Suppressor macrophage treated with lipopolysaccharide for 1 hour (primary cell): ENCODE measurements around the gene RHNO1.
"Not testable (repeated sequence)": the region's sequence is repeated elsewhere in the genome, so short reads cannot be mapped to it uniquely, and the experiment has no call there.

ENCODE experiments used
- DNase-seq, 3 donors: peaks; one replicate each; pipeline ENCODE4 v3.0.0-alpha.2; 2020 to 2022

The RHNO1 gene

DNA sequence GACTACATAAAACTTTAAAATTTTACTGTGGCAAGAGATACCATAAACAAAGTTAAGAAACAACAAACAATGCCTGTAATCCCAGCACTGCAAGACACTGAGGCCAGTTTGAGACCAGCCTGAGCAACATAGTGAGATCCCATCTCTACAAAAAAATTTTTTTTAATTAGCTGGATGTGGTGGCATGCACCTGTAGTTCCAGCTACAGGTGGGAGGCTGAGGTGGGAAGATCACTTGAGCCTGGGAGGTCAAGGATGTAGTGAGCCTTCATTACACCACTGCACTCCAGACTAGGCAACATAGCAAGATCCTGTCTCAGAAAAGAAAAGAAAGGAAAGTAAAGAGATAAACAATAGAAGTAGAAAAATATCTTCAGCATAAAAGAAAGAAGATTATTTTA is 16.9 kb upstream of the RHNO1 start:
- no peak for DNase-seq

DNA sequence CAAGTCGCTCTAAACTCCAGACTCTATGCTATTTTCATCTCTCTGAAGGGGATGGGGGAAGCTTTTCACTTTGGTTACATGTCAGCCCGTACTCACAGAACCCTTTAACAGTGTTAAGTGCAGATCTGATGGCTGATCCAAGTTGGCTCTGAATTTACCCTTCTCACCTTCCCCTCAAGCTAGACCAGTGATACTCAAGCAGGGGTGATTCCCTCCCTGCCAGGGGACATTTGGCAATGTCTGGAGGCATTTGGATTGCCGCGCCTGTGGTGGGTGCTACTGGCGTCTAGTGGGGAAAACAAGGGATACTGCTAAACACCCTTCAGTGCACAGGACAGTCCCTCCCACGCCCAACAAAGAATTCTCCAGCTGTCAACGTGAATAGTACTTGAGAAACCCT is 14.1 kb upstream of the RHNO1 start:
- DNase-seq = no peak

DNA sequence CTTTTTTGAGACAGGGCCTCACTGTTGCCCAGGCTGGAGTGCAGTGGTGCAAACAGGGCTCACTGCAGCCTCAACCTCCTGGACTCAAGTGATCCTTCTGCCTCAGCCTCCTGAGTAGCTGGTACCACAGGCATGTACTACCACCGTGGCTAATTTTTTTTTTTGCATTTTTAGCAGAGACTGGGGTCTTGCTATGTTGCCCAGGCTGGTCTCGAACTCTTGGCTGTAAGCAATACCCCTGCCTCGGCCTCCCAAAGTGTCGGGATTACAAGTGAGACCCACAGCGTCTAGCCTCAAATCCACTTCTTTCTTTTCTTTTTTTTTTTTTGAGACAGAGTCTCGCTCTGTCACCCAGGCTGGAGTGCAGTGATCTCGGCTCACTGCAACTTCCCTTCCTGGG is 13.6 kb upstream of the RHNO1 start:
- DNase-seq = not testable (repeated sequence)

DNA sequence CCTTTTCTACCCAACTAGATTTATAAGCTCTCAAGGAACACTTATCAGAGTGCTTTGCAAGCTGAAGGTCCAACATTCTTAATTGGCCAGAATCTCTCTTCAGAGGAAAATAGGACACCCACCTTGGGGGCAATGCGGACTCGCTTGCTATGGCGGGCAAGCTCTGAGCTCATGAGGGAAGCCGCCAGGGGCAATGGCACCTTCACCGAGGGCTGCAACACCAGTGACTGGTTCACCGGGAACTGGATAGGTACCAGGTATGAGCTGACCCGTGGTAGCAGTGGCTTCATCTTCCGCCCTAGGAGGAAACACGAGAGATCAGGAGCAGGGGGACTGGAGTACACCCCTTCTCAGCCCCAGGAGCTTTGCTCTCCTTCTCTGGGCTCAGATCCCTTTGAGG is 12.8 kb upstream of the RHNO1 start:
- DNase-seq = no peak

DNA sequence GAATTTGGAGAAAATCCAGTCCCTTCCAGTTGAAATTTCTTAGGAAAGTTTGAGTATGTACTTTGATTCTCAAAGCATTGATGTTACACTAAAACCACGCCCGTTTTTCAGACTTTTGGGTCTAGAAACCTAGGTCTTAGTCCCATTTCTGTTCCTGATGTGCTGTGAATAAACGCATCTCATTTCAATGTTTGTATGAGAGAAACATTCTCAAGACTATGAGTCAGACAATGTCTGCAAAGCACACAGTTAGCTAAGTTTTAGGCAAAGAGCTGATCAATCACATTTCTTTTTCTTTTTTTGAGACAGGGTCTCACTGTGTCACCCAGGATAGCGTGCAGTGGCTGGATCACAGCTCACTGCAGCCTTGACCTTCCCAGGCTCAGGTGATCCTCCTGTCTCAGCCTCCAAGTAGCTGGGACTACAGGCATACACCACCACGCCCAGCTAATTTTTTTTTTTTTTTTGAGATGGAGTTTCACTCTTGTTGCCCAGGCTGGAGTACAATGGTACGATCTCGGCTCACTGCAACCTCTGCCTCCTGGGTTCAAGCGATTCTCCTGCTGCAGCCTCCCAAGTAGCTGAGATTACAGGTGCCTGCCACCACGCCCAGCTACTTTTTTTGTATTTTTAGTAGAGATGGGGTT is 7.9 kb upstream of the RHNO1 start:
- DNase-seq = not testable (repeated sequence)

DNA sequence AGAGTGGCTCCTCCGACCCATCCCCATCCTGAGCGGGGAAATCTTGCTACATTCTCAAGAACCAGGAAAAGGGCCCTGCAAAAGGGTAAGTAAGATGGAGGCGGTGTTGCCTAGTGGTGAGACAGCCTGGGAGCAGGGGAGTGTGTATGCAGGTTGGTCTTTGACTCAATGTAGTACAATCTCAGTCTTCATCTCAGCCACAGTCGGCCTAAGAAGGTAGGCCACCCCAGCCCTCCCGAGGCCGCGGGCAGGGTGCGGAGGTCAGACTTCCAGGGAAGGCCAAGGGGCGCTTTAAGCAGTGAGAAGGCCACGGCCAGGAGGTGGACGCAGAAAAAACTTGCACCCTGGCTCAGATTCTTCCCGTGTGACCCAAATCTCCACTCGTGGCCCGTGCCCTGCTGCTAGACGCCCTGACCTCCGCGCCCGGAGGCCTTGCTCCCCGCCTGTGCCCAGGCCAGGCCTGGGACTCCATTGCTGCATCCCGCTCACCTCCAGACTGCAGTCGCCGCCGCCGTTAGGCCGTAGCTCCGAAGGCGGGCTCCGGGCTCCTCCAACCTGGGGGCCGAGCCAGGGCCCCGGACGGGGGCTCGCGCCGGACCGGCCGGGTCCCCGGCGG is 484 bp upstream of the RHNO1 start:
- DNase-seq = peak in 2 of 3 donors; percentile 5 to 24

DNA sequence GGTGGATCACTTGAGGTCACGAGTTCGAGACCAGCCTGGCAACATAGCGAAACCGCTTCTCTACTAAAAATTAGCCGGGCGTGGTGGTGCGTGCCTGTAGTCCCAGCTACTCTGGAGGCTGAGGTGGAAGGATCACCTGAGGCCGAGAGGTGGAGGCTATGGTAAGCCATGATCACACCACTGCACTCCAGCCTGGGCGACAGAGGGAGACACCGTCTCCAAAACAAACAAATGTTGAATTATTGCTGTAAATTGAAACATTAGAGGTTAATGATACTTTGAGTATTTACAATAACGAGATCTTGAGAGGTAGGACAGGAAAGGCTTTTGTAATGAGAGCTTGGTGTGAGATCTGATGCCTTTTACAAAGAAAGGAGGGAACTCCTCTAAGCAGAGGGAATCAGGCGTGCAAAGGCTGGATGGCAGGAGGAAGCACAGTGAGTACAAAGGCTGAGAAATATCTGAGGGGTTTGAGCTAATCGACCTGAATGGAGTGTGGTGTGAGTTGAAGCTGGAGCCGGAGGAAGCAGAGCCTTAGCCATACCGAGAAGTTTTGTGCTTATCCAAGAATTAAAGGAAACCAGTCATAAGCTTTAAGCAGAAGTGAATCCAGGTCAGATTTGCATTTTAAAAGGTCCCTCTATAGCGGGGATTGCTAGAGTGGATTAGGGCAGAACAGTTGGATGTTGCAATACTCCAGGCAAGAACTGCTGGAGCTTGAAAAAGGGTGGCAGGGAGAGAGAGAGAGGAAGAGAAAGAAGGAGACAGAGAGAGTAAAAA is 1.1 kb downstream of the RHNO1 start:
- DNase-seq = peak; percentile 81 to 93 (median 92)

DNA sequence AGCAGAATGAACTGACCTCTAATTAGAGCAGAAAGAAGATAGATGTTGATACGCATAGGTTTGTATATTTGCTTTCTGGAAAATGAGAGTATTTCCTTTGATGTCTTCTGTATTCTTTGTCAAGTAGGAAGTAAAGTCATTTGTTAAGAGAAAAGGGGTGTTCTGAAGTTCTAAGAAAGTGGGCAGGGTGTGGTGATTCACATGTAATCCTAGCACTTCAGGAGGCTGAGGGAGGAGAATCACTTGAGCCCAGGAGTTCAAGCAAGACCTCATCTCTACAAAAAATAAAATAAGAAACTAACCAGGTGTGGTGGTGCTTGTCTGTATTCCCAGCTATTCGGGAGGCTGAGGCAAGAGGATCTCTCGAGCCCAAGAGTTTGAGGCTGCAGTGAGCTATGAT is 2.8 kb downstream of the RHNO1 start:
- peak in 2 of 3 donors; percentile 11 to 20 for DNase-seq

DNA sequence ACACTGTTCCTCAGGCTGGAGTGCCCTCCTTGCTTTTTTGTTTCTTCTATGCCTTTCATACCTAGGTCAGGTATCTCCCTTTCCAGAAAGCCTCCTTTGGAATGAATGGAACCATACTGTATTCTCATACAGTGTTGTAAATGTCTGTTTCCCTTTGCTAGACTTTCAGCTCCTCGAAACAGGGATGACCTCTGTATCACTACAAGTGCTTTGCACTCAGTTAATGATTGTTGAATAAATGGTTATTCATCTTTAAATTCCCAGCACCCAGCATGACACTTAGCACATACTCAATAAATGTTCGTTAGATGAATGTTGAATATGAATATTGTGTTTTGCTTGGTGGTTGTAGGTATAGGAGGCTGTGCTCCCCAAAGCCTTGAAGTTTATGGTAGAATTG is 7.8 kb downstream of the RHNO1 start:
- DNase-seq = no peak

DNA sequence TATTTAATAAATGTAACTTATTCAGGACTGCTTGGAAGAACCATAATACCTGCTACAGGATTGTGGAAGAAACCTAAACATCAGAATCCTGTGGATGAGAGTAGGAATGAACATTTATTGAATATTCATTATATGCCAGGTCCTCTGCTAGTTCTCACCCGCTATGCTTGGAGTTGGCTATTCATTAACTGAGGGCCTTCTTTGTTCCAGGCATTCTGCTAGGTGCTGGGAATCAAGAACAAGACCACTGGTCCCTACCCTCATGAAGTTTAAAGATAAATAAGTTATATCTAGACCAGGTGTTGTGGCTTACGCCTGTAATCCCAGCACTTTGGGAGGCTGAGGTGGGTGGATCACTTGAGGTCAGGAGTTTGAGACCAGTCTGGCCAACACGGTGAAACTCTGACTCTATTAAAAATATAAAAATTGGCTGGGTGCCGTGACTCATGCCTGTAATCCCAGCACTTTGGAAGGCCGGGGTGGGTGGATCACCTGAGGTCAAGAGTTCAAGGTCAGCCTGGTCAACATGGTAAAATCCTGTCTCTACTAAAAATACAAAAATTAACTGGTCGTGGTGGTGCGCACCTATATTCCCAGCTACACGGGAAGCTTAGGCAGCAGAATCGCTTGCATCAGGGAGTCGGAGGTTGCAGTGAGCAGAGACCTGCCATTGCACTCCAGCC is 9.9 kb downstream of the RHNO1 start:
- no peak for DNase-seq

DNA sequence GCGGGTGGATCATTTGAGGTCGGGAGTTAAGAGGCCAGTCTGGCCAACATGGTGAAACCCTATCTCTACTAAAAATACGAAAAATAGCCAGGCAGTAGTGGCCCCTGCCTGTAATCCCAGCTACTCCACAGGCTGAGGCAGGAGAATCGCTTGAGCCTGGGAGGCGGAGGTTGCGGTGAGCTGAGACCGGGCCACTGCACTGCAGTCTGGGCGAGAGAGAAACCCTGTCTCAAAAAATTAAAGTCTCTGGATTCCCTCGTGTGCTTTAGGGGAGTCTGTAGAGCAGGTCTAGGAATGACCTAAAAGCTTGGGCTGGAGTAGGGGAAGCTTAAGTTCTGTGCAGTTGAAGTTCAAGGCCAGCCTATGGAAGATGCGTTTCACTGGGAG is 13.0 kb downstream of the RHNO1 start:
- no peak for DNase-seq

DNA sequence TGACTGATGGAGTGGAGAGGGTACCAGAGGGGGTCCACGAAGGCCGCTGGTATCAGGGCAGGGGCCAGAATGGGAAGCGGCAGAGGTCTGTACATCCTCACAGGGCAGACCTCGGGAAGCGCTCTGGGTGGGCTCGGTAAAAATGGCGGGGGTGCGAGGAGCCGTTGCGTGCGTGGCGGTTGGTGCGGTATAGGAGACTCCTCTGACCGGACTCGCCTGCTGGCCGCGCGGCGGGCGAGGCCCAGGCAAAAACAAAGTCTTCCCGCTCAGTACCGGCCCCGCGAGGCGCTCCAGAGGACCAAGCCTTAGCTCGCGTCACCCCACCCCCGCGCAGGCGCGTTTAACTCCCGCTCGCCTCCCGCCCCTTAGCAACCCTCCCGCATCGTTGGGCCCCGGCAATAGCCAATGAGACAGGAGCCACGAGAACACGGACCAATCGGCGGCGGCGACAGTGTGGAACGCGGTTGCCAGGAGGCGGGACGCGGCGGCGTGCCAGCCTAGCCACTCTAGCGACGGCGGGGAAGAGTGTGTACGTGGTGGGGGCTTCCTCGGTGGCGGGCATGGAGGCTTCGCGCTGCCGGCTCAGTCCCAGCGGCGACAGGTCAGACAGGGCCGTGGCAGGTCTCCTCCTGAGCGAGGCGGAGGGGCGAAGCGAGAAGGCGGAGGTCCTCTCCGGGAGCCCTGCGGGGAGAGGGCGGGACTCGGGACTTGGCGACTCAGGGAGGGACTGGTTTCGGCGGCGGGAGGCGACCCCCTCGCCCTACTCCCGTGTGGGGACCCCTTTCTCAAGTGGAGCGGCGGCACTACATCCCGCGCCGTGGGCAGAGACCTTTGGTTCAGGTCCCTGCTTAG is 13.6 kb downstream of the RHNO1 start, which contains the start of gene TULP3:
TULP3 (plus strand) TSS at position 504 of the 852 bp plus-strand sequence; CDS start at position 561, 57 bp downstream.
- DNase-seq = peak; percentile 98 to 99 (median 99)

DNA sequence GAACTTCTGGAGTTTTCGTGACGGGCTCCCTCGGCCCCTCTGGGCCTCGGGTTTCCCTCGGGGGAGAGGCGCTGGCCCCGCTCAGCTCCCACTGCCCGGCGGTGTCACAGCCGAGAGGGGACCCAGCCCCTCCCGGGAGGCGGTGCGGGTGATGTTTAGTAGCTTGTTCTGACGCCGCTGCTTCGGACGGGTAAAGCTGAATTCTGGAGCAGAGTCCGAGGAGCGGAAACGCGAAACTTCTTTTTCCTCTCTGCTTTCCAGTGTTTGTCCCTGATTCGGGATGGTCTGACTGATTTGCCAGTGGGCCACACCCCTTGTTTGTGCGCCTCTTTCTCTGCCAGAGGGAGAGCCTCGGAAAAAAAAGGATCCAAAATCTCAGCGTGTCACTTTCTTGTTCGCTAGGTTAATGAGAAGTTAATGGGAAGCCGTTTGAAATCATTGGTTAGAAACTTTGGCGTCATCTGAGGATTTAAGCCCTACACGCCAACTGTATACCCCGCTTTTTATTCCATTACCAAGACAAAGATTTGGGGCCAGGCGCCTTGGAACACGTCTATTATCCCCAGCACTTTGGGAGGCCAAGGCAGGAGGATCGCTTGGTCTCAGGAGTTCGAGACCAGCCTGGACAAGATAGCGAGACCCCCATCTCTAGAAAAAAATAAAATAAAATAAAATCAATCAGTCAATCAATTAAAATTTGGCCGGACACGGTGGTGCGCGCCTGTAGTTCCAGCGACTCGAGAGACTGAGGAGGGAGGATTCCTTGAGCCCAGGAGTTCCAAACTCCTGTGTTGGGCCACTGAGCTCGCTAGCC is 14.4 kb downstream of the RHNO1 start:
- DNase-seq = peak; percentile 36 to 67 (median 40)

DNA sequence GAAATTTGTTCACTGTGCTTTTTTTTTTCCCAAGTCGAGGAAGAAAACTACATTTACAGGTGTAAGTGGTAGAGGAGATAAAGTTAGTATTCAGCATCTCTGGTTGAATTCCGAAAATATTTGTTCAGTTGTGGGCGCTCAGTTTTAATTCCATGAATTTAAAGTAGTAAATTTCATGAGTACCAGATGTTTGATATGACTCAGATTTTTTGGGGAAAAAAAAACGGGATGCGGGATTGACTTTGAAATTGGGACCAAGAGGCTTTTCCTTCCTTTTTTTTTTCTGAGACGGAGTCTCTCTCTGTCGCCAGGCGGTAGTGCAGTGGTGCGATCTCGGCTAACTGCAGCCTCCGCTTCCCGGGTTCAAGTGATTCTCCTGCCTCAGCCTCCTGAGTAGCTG is 15.2 kb downstream of the RHNO1 start:
- no peak for DNase-seq

DNA sequence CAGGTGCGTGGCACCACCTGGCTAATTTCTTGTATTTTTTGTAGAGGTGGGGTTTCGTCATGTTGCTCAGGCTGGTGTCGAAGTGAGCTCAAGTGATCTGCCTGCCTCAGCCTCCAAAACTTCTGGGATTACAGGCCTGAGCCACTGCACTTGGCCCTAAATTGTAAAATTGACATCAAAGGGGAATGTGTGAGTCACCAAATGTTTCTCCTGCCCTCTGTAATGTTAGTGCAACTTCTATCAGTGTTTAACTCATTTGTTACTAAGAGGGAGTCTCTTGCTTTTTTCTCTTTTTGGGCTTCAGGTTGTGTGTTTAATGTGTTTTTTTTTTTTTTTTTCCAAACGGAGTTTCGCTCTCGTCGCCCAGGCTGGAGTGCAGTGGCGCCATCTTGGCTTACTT is 16.0 kb downstream of the RHNO1 start:
- peak in 1 of 3 donors; percentile 22 for DNase-seq

DNA sequence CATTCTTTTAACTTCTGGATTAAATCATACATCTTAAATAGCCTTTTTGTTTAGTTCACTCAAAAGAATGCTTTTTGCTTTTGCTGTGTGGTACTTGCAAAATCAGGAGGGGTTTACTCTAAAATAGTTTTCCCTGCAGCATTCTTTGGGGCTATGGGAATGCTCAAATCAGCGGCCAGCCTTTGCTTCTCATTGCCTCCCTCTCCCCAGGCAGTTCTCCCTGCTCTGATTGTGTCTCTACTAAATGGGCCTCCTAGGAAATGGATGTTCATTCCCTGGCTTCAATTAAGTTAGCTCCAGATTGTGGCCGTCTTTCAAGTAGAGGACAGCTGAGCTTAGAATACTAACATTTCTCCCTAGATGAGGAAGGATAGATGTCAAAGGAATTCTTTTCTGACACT is 18.0 kb downstream of the RHNO1 start:
- no peak for DNase-seq

DNA sequence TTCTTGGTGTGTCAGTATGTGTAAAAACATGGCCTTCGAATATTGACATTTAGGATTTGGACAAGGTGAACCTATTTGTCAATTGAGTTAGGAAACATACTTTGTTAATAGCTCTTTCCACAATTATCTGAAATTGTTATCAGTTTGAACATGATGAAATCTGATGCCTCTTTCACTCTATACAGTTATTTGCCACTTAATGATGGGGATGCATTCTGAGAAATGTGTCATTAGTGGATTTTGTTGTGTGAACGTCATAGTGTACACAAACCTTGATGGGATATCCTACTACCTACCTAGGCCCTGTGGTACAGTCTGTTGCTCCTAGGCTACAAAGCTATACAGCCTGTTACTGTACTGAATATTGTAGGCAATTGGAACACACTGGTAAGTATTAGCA is 18.5 kb downstream of the RHNO1 start:
- DNase-seq = no peak

DNA sequence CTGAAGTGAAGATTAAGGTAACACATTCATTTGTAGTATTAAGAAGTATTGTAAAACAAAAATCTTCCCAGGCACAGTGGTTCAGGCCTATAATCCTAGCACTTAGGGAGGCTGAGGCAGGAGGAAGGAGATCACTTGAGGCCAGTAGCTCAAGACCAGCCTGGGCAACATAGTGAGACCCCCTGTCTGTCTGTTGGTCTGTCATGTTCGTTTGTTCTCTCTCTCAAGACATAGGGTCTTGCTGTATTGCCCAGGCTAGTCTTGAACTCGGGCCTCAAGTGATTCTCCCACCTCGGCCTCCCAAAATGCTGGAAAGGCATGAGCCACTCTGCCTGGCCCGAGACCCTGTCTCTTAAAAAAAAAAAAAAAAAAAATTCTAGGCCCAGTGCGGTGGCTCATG is 20.4 kb downstream of the RHNO1 start:
- DNase-seq = no peak

DNA sequence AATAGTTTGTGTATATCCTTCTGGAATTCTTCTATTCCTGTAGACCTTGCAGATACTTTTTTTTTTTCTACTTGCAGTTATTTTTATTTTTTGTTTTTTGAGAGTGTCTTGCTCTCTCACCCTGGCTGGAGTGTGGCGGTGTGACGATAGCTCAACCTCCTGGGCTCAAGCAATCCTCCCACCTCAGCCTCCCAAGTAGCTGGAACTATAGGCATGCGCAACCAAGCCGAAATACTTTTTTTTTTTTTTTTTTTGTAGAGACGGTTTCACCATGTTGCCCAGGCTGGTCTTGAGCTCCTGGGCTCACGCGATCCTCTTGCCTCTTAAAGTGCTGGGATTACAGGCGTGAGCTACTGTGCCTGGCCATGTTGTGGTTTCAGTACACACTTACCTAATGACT is 23.6 kb downstream of the RHNO1 start:
- DNase-seq = no peak

DNA sequence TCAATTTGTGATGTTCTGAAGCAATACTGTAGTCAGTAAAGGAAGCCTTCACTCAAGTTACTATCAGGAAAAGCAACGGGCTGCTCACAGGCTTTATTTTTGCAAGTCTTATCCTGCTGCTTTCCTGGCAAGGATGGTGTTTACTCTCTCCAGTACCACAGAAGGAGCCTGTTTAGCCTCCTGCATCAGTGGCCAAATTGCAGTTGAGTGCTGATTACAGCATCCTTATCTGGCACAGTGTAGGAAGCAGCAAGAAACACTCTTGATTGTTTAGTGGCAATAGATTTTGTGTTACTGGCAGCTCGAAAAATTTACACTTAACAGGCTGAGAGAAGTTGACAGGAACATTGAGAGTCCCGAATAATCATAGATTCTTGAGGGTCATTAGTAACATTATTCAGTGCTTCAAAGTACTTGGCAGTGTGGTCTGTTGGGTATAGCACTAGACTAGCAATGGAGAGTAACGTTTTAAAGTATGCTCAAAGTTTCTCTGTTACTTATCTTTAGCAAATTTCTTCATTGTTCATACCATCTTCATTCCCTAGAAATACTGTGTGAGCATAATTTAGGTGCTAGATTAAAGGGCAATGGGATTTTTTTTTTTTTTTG is 25.4 kb downstream of the RHNO1 start:
- DNase-seq = no peak

DNA sequence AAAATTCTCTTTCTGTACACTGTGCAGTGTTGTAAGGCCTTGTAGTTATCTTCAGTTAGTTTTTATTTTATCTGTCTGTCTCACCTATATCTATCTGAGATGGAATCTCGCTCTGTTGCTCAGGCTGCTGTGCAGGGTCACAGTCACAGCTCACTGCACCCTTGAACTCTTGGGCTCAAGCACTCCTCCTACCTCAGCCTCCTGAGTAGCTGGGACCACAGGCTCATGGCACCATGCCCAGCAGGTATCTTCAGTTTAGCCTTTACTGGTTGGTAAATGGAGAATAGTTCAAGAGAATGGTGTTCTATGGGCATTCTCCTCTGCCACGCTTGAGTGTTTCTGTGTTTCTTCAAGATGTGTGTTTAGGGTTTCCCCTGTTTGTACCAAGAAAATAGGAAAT is 27.2 kb downstream of the RHNO1 start:
- no peak for DNase-seq
